Erythroblast (primary cell): ENCODE data around the gene SHB.

Experiments used
- DNase-seq, 2 experiments: peaks; one replicate each; lab custom pipeline; 2025; lab: John Stamatoyannopoulos, UW
- GATA1 ChIP-seq: IDR thresholded peaks from 2 replicates; pipeline ENCODE4 v1.6.1; 2011; ENCODE audit warnings: low read depth, mild to moderate bottlenecking, control low read depth, low read length, moderate library complexity
- POLR2A ChIP-seq: IDR thresholded peaks from 2 replicates; pipeline ENCODE4 v1.6.1; 2011; ENCODE audit warnings: mild to moderate bottlenecking, low read length

Gene SHB

DNA sequence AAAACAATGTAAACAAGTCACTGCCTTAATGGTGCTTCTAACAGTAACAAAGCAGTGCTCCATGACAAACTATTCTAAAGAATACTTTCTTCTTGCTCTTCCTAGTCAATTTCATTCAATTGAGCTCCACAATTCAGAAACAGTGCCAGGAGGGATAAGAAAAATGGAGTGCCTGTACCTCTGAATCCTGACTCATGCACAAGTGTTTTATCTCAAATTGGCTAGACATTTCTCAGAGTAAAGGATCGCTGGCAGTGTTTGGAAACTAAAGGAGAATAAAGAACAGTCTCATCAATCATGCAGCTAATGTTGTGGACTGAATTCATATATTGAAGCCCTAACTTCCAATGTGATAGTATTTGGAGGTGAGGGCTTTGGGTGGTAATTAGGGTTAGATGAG, 192.7 kb downstream of the SHB start:
- TF ChIP-seq GATA1 (no peak), POLR2A (no peak)
- no peak for DNase-seq

DNA sequence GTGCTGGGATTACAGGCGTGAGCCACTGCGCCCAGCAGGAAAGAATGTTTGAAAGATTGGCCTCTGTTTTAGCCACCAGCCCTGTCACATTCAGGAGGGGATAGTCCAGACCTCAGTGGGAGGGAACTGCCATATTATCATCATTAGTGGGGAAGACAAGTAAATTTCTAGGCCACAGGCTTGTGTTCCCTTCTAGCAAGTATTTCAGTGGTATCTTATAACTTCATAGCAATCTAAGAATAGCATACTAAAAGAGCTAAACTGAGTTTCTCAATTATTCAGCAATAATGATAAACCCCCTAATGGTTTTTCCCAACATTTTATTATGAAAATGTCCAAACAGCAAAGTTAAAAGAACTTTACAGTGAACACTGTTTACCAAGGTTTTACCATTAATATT, 195.1 kb downstream of the SHB start:
- no peak for DNase-seq
- TF ChIP-seq GATA1 (no peak), POLR2A (no peak)

DNA sequence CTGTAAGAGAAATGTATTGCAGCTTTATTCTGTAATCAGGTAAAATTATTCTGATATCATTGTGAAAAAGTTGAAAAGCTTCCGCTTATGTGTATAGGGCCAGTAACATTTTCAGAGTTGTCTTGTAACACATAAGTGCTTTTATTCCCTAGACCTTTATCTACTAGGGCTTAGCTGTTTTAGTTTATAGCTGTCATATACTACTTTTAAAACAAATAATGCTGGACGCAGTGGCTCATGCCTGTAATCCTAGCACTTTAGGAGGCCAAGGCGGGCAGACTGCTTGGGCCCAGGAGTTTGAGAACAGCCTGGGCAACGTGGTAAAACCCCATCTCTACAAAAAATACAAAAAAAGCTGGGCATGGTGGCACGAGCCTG, 198.2 kb downstream of the SHB start:
- TF ChIP-seq GATA1: no peak
- TF ChIP-seq POLR2A: no peak
- DNase-seq: no peak

DNA sequence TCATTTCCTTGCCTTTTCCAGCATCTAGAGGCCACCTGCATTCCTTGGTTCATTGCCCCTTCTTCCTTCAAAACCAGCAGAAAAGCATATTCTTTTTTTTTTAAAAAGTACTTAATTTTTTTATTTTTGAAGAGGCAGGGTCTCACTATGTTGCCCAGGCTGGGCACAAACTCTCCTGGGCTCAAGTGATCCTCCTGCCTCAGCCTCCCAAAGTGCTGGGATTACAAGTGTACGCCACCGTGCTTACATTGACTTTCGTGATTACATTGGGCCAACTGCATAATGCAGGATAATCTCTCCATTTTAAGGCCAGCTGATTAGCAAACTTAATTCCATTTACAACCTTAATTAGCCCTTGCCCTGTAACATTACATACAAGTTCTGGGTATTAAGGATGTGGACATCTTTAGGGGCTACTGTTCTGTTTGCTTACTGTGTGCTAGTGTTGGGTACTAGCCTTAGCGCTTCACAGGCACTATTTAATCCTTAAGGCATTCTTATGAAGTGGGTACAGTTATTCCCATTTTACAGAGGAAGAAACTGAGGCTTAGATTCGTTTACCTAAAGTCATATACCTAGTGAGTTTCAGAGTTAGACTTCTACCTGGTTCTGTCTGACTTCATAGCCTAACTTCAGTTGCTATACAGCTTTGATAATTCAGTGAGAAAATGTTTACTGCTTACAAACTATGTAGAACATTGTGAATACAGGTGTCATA, 198.8 kb downstream of the SHB start:
- TF ChIP-seq POLR2A: no peak
- no peak for TF ChIP-seq GATA1
- DNase-seq: no peak
